Measurements from ENCODE around the gene ACKR3.

ACKR3 gene

GRCh38 chr2:236612737-236613136 is 43.1 kb downstream of the ACKR3 start:
- DNase-seq (ENCODE audit: low read depth), result no peak

GRCh38 chr2:236613612-236614011 is 44.0 kb downstream of the ACKR3 start:
- no peak for DNase-seq (ENCODE audit: low read depth)

DNA sequence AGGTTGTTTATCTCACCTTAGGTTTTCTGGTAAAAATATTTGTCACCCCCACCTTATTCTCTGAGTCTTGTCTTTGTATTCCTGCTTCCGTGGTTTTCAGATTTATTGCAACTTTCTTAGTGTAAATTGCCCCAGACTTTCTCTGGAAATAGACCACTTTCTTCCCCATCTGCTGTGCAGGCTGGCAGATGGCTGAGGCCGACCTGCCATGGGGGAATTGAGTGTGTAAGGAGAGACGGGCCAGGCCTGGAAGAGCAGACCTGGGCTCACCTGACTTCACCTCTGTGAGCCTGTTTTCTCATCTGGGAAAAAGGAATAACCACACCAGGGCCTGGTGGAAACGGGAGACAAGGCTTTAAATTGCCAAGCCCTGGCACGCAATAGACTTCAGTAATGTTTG is 44.9 kb downstream of the ACKR3 start:
- DNase-seq (ENCODE audit: low read depth), result no peak

GRCh38 chr2:236616031-236616430 is 46.4 kb downstream of the ACKR3 start:
- no peak for DNase-seq (ENCODE audit: low read depth)

DNA sequence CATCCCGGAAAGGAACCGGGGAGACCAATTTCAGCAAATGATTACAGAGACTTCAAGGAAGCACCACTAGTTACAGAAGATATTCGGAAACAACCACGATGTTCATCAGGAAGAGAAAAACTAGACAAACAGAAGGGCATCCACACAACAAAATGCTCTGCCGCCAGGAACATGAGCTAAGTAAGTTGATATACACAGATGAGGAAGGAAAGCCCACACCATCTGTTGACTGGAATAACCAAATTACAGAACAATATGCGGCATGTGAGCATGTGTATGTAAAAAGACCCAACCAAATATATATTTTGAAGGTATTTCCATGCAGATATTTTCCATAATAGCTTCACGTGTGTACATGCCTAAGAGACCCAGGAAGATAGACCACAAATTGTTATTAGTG is 47.0 kb downstream of the ACKR3 start:
- no peak for DNase-seq (ENCODE audit: low read depth)

GRCh38 chr2:236617221-236617737 is 47.7 kb downstream of the ACKR3 start:
- DNase-seq (ENCODE audit: low read depth), result no peak

GRCh38 chr2:236617796-236618195 is 48.2 kb downstream of the ACKR3 start:
- DNase-seq (ENCODE audit: low read depth), result no peak

- no peak for DNase-seq (ENCODE audit: low read depth)
These were observed 48.7 kb downstream of the ACKR3 start for GRCh38 chr2:236618370-236618769.

- no peak for DNase-seq (ENCODE audit: low read depth)
These were observed 50.4 kb downstream of the ACKR3 start for GRCh38 chr2:236619910-236620612.

DNA sequence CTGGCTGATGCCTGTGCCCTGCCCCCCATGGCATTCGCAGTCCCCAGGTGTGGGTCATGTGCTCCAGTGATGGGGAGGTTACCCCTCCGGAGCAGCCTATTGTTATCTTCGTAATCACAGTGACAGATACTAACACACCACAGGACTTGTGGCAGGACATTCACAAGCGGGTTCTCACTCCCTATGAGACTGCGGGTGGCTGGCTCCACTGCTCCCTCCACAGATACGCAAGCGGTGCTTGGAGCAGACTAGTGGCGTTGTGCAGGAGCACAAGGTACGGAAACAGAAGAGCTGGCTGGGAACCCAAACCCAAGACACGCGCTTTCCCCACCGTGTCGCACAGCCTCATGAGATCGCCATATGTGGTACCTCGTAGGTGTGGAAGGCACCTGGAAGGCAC is 52.2 kb downstream of the ACKR3 start:
- DNase-seq (ENCODE audit: low read depth), result no peak

DNA sequence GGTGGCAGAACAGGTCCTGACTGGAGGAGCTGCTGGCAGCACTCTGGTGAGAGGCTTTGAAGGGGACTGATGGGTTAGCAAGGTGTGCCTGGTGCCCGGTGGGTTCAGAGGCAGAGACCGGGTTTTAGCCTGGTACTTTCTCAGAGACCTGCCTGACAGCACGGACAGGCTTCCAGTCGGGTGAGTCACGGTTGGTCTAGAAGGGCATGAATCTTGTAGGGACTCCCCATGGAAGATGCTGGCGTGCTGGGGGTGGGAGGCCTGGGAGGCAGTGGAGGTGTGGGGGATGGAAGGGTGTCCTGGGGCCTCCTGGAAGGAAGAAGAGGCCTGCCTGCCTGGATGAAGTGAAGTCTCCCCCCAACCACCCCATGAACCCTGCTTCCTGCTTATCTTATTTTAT is 52.6 kb downstream of the ACKR3 start:
- no peak for DNase-seq (ENCODE audit: low read depth)

GRCh38 chr2:236622660-236623059 is 53.0 kb downstream of the ACKR3 start:
- no peak for DNase-seq (ENCODE audit: low read depth)

DNA sequence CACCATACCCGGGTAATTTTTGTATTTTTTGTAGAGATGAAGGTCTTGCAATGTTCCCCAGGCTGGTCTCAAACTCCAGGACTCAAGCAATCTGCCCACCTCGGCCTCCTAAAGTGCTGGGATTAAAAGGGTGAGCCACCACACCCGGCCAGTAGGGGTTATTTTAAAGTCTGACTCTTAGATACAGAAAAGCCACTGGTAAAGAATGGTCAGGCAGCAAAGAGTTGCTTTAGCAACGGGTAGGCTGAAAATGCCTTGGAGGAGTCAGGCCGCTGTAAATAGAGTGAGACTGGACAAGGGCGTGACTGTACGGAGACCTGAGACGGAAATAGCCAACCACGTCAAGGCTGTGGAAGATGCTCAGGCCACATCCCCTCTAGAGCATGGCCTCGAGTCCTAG is 54.2 kb downstream of the ACKR3 start:
- no peak for DNase-seq (ENCODE audit: low read depth)

GRCh38 chr2:236625156-236625690 is 55.6 kb downstream of the ACKR3 start:
- no peak for DNase-seq (ENCODE audit: low read depth)

DNA sequence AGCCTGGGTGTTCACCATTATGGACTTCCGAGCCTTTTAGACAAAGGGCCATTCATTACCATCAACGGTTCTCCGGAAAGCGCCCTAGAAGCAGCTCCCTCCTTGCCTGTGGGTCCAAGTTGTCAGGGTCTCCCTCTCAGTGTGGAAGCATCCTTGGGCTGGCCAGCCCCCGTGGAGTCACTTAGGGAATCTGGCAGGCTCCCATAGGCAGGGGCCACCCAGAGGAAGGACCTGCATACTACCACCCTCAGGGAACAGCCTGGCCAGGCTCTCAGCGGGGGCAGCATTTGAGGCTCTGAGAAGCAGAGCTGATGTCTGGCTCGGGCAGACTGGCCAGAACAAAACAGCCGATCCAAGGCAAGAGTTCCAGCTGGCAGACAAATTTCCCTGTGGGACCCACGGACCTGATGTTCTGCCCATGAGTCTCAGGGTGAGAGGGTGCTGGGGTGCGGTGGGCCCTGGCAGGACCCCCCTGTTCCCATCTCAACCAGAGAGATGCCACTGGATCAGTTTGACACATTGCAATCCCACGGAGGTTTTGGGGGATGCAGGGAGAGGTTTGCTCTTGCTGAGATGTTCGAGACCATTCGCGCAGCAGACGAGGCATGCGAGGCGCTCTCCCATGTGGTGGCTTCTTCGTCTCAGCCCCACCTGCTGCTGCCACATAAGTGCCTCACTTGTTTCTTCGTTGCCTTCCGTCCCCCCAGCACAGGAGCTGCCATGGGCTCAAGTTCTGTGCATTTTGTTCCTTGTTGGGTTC is 56.9 kb downstream of the ACKR3 start:
- no peak for DNase-seq (ENCODE audit: low read depth)

DNA sequence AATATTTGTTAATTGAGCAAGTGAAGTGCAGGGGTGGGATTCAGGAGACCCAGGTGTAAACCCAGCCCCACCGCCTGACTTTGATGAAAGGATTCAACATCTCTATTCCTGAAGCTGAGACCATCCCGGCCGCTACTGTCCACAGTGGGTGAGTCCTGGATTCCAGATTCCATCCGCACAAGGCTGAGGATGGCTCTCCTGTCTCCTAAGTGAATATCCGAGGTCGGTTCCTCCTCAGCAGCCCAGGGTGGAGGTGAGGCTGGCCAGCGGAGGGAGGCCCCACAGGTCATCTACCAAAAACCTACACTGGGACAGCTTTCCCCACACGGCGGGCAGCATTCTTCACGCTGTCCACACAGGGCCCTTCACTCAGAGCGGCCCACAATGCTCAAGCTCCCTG is 57.6 kb downstream of the ACKR3 start:
- DNase-seq (ENCODE audit: low read depth), result no peak

GRCh38 chr2:236627841-236628240 is 58.2 kb downstream of the ACKR3 start:
- DNase-seq (ENCODE audit: low read depth), result no peak

DNA sequence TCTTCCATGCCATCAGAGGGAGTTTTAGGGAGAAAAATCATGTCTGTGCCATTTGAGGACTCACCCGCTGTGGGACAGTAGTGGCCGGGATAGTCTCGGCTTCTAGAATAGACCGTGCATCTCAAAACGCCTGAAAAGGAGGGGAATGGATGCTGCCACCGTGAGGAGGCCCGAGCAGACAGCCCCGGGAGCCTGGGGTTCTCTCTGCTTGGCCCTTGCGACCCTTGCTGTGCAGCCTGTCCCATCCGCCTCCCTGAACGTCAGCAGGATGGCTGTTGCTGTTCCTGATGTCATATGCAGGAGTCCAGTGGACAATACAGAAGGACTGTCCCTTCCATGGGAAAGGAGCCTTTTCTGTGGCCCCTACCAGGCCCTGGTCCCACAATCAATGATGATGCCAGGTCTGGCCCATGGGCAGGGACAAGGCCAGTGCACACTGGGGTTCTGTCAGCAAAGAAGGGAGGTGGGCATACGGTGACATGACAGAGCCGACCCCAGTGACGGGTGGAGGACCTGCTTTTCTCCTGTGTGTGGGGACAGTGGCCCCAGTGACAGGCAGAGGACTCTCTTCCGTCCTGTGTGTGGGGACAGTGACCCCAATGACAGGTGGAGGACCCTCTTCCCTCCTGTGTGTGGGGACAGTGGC is 58.8 kb downstream of the ACKR3 start:
- no peak for DNase-seq (ENCODE audit: low read depth)

- DNase-seq (ENCODE audit: low read depth), result no peak
These were observed 59.5 kb downstream of the ACKR3 start for GRCh38 chr2:236628981-236629605.

DNA sequence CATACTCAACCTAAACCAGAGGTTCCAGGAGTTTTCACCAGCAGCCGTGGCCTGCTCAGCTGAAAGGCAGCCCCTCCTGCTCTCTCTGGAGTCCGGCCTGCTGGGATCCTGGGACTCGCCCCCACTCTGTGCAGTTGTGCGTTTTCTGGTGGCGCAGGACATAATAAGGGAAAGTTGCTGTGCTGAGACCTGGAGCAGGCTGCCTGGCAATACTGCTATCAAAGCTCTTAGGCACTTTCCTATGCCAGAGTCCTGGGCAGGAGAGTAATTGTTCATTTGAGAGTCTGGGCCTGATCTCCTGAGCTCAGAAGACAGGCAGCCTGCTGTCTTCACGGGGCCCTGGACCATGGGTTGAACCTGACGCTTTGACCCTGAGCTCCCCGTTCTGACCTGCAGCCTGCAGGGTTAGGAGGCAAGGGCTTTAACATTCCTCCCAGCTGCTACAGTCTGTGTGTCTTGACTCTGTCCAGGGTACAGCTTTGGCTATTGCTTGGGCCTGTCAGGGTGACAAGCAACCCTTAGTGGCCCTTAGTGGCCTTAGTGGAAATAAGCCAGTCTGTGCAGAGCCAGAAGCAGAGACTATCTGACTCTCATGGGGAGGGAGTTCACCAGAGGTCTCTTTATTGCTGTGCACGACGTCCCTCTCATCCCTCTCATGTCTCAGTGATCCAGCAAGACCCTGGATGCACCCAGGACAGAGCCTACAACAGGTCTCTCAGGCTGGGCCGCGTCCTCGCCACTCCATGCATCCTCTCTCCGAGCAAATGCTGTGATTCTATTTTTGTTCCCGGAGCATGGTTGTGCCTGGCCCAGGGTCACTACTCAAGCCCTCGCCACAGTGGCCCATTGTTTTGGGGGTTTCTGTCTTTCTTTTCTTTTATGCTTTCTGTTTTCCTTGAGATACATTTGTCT is 60.6 kb downstream of the ACKR3 start:
- no peak for DNase-seq (ENCODE audit: low read depth)

- no peak for DNase-seq (ENCODE audit: low read depth)
These were observed 61.7 kb downstream of the ACKR3 start for GRCh38 chr2:236631281-236631855.

Data from HS-5 (cell line).